OCI-LY3 (cell line): ENCODE measurements around the gene HSPG2.
A peak's percentile ranks its signal among the peaks of the same experiment; 100 is the strongest.

Experiments used
- H2AFZ ChIP-seq: fragments of 200-600, 300-600 bp; shearing (Covaris generic); 2 replicates; pipeline ENCODE4 v1.6.0; 2014; ENCODE audit warnings: antibody characterized with exemption, low read depth, low read length
- H3K27ac ChIP-seq: fragments of 200-600, 300-600 bp; sonication (generic); 2 replicates; pipeline ENCODE4 v1.5.1; 2014; ENCODE audit warnings: mild to moderate bottlenecking, low read length, moderate library complexity, mixed read lengths
- H3K27me3 ChIP-seq: fragments of 200-600, 300-600 bp; sonication (generic); 2 replicates; pipeline ENCODE4 v1.6.1; 2014; ENCODE audit warnings: low read depth, low read length, mixed read lengths
- H3K36me3 ChIP-seq: fragments of 200-600, 300-600 bp; sonication (generic); replicated peaks from 2 replicates; pipeline ENCODE3; 2014; ENCODE audit warnings: low read depth, low read length, mixed read lengths
- H3K4me1 ChIP-seq: fragments of 300-600, 200-600 bp; sonication (generic); 2 replicates; pipeline ENCODE4 v1.6.1; 2014; ENCODE audit warnings: low read length, mixed read lengths
- H3K4me2 ChIP-seq: fragments of 200-600, 300-600 bp; sonication (generic); 2 replicates; pipeline ENCODE4 v1.6.1; 2014; ENCODE audit warnings: low read length, mixed read lengths
- H3K4me3 ChIP-seq: fragments of 300-600, 200-600 bp; sonication (generic); 2 replicates; pipeline ENCODE4 v1.5.1; 2014; ENCODE audit warnings: antibody characterized with exemption, mild to moderate bottlenecking, low read length, moderate library complexity
- H3K79me2 ChIP-seq: fragments of 300-600, 200-600 bp; shearing (Covaris generic); 2 replicates; pipeline ENCODE4 v1.6.1; 2014; ENCODE audit warnings: mild to moderate bottlenecking, low read length, mixed read lengths
- H3K9ac ChIP-seq: fragments of 300-600, 200-600 bp; shearing (Covaris generic); 2 replicates; pipeline ENCODE4 v1.6.0; 2014; ENCODE audit warnings: mild to moderate bottlenecking, low read length, moderate library complexity
- H3K9me3 ChIP-seq: fragments of 200-600, 300-600 bp; shearing (Covaris generic); 2 replicates; pipeline ENCODE4 v1.6.1; 2014; ENCODE audit warnings: low read length, mixed read lengths; ENCODE audit not compliant: insufficient read depth
- H4K20me1 ChIP-seq: fragments of 200-600, 300-600 bp; sonication (generic); 2 replicates; pipeline ENCODE4 v1.6.1; 2016; ENCODE audit warnings: low read length, mixed read lengths; ENCODE audit not compliant: insufficient read depth
- CTCF ChIP-seq: fragments of 200-600, 300-600 bp; sonication (generic); IDR thresholded peaks from 2 replicates; pipeline ENCODE4 v1.5.1; 2014; ENCODE audit warnings: antibody characterized with exemption, low read length, low read depth
- EZH2phosphoT487 ChIP-seq: fragments of 200-600 bp; shearing (Covaris generic); IDR thresholded peaks from 2 replicates; pipeline ENCODE4 v1.6.1; 2018; ENCODE audit warnings: antibody characterized with exemption, mixed run types, low read depth

The HSPG2 gene

DNA sequence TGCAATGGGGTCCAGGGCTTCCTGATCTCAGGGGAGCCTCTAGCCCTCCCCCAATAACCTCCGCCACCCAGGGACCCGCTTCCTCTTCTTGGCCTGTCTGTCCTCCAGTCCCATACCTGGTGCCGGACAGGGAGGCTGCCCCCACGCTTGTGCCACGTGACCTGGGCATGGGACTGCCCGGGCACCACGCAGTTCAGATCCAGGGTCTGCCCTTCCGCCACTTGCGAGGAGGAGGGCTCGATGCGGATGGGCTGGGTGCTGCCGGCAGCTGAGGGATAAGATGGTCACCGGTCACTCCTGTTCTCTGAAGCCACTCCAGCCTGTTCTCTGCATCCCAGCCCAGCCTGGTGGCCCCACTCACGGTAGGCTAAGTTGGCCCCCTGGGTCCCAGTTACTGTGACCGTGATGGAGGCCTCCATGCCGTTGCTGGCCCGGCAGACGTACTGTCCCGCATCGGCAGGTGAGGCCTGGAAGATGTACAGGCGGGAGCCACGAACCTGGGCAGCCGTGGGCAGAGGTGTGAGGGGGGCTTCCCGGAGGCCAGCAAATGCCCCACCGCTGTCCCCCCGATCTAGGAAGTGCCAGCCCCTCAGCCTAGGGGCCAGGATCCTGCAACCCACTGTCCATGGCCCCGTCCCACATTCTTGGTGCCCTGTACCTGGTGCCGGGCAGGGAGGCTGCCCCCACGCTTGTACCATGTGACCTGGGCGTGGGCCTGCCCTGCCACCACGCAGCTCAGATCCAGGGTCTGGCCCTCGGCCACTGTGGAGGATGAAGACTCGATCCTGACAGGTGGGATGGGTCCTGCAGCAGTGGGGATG is 85.5 kb downstream of the HSPG2 start:
- peaks cover 5% of the 10 kb centered on the region; the same call in 1 of the 2 replicates for H3K79me2 ChIP-seq
- H3K9me3 ChIP-seq, result no peaks in the 10 kb centered on the region
- H3K36me3 ChIP-seq, result no peaks in the 10 kb centered on the region
- no peaks in the 10 kb centered on the region for H3K27me3 ChIP-seq
- H3K4me2 ChIP-seq, result peak overlapping the region; percentile 94
- H3K27ac ChIP-seq, result peak overlapping the region; percentile 58
- peak overlapping the region; percentile 83 for H3K4me3 ChIP-seq
- peaks cover 15% of the 10 kb centered on the region for H3K4me1 ChIP-seq
- H4K20me1 ChIP-seq, result no peaks in the 10 kb centered on the region
- peak overlapping the region; percentile 25; the same call in 1 of the 2 replicates for H2AFZ ChIP-seq
- H3K9ac ChIP-seq, result peak overlapping the region; percentile 66
- TF ChIP-seq EZH2phosphoT487 (no peak), CTCF (no peak)

DNA sequence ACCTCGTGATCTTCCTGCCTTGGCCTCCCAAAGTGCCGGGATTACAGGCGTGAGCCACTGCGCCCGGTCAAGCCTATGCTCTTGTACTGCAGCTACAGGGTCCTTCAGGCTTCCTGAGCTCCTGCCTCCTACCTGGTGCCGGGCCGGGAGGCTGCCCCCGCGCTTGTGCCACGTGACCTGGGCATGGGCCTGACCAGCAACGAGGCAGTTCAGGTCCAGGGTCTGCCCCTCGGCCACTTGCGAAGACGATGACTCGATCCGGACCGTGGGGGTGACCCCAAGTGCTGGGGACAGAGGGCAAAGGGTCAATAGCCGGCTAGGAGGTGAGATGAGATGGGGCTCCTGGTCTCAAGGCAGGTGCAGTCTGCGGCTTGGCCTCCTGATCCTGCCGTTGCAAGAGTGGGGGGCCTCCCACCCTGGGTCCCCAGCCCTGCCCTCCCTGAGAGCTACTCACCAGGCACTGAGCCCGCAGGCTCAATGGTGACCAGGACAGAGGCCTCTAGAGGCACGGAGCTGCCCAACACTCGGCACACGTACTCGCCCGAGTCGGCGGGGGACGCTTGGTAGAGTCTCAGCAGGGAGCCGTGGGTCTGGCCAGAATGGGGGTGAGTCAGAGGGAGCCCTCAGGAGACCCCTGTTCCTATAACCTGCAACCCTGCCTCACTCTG is 87.1 kb downstream of the HSPG2 start:
- Histone ChIP-seq H3K27ac (no peak overlapping the region), H3K9me3 (no peaks in the 10 kb centered on the region), H3K27me3 (no peaks in the 10 kb centered on the region), H3K9ac (no peak overlapping the region), H3K4me2 (no peak overlapping the region), H3K4me1 (peaks cover 15% of the 10 kb centered on the region), H3K36me3 (no peaks in the 10 kb centered on the region), H3K4me3 (no peak overlapping the region), H2AFZ (no peak overlapping the region), H4K20me1 (no peaks in the 10 kb centered on the region), H3K79me2 (peaks cover 5% of the 10 kb centered on the region; the same call in 1 of the 2 replicates)
- TF ChIP-seq CTCF (no peak), EZH2phosphoT487 (no peak)

DNA sequence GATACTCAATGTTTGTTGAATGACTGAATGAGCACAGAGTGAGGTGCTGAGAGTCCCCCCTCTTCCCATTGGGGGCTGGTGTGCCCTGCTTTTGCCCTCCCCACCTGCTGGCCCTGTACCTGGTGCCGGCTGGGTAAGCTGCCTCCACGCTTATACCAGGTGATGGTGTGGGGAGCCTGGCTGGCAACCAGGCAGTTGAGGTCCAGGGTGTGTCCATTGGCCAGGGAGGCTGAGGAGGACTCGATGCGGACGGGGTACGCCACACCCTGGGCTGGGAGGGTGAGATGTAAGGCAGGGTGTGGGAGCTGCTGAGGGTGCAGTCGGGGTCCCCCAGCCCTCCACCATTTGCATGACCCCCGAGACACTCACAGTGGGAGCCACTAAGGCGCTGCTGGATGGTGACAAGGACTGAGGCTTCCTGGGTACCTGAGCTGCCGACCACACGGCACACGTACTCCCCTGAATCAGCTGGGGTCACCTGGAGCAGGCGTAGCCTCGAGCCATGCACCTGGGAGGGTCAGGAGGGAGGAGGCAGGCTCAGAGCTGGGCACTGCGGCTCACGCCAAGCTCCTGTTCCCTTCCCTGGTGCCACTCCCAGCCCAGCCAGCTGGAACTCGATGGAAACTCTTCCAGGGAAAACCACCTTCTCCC is 88.5 kb downstream of the HSPG2 start:
- Histone ChIP-seq H3K4me1 (peaks cover 15% of the 10 kb centered on the region), H3K79me2 (peaks cover 5% of the 10 kb centered on the region; the same call in 1 of the 2 replicates), H3K27me3 (no peaks in the 10 kb centered on the region), H3K9ac (no peak overlapping the region), H3K4me2 (no peak overlapping the region), H3K27ac (no peak overlapping the region), H3K4me3 (no peak overlapping the region), H2AFZ (no peak overlapping the region), H4K20me1 (no peaks in the 10 kb centered on the region), H3K9me3 (no peaks in the 10 kb centered on the region), H3K36me3 (no peaks in the 10 kb centered on the region)
- TF ChIP-seq EZH2phosphoT487 (no peak), CTCF (no peak)
